ENCODE data around the gene SIRT3.

- TF ChIP-seq CTCF (IDR thresholded peaks at IDR 0.05; ENCODE audit: low read depth, low read length, missing input control) (no peak), MAX (IDR thresholded peaks at IDR 0.05) (no peak), RAD21 (IDR thresholded peaks at IDR 0.05) (no peak), SP1 (IDR thresholded peaks at IDR 0.05) (no peak)
Measured at GRCh38 chr11:198236-198806, 37.8 kb downstream of the SIRT3 start.
